ENCODE measurements around the gene TMIGD1.

The TMIGD1 gene

DNA sequence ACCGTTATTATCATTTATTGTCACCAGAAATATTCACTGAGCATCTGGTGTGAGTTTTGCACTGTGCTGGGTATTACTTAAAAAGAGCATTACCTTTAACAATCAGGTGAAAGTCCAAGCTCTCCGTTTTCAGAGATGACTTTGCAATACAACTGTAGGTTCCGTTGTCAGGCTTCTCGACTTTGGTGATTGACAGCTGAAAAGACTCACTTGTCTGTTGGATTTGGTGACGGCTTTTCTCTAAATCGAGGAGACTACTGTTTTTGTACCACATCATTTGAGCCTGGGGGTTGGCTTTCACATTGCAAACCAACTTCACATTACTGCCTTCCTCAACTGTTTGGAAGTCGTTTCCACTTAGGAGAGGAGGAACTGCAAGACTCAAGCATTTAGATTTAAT lies 9.1 kb downstream of the TMIGD1 start:
- no peak for DNase-seq

DNA sequence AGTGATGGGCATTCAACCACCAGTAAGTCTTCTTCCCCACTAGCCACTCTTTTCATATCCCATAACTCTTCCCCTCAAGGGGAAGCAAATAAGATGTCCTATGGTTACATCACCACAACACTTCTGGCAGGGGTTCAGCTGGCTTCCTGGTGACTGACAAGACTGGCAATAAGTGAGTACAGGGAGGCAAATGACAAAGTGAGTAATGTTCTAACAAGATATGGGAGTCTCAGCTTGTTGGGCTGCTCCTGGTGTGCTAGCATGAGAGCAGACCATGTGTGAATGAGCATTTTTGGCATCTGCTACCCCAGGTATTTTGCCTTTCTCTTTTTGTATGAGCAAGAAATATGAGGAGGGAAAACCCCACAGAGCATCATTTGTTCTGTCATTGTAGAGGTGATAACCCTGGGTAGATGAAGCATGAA lies 9.9 kb downstream of the TMIGD1 start:
- DNase-seq = peak; percentile 68

DNA sequence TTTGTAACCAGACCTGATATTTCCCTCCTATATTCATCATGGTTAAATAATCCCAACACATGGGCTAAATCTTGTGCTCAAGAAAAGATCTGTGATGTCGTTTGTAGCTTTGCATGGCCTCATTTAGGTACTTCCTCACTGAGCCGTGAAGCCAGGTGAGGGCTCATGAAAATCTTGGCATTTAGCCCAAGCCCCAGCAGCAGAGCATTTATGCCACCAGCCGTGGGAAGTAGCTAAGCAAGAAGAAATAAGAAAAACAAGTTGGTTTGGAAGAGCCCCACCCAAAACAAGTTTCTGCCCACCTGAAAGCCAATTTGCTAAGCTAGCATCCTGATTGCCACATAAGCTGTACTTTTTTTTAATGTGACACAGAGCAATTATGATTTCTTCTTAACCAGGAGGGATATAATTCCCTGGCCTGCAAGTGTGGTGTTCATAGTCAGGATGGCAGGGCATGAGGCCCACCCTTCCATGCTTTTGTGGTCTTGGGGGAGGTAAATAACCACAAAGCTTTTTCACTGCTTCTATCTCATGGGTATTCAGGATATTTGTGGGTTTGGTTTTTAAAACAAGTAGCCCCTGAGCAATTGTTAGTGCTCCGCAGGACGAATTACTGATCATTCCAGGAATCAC lies 10.5 kb downstream of the TMIGD1 start:
- DNase-seq = no peak

DNA sequence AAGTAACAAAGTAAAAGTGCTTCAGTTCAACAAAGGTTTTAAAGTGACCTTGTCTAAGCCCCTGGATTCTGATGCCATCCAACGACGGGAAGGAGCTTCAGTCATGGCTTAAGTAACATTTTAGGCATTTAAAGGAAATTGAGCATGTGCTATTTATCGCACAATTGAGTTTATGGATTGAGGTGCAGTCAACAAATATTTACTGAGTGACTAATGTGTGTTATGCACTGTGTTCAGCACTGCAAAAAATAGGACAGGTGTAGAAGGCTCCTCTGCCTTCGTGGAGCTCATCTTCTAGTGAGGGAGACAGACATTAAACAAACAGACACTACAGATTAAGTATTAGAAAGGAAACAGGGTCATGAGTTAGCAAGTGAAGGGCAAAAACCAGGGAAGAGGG lies 12.5 kb downstream of the TMIGD1 start:
- DNase-seq = no peak

DNA sequence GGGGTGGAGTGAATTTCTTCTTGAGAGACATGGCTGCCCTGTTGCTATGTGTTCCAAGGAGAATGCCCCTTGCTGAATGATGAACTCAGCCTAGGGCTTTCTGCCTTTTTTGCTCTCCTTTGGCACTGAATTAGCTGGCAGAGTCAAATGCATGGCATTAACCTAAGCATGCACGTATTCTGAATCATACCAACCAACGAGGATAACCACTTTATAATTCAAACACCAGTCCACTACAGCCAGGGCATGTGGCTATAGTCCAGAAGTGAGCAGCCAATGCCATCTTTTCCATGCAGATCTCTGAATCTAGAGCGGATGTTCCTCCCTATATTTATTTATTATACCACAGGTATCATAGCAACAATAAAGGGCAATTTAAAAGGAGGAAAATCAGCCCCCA lies 15.7 kb downstream of the TMIGD1 start:
- no peak for DNase-seq

DNA sequence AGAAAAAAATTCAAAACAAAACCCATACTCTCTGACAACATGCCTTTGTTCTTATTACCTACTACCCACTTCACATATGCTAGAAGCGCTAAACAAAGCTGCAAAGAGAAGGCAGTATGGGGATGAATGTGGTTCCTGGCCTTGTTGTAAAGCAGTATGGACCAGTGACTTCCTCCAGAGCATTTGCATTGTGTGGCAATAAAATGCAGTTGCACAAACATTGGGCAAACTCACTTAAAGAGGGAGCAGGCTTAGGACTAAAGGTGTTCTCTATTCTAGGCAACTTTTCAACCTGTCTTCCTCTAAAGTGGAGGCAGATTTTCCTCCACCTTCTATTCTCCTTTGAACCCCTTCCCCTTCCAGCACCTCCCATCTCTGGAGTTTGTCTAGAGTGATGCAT lies 17.1 kb downstream of the TMIGD1 start:
- DNase-seq = no peak

DNA sequence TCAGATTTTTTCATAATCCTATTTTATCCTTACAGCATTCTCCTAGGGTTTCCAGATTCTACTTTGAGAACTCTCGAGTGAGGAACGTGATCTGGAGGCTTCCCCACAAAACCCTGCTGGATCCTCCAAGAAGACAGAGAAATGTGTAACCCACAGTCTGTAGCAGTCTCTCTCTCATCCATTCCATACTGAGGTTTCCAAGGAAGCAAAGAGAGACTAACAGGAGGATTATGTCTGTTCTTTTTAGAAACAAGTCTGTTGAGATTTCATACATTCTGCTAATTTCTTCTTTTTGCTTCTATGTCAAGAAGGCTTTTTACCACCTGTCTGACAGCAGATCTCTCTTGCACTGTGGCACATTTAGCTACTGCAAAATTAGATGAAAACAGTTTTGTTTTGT lies 18.8 kb downstream of the TMIGD1 start:
- no peak for DNase-seq

DNA sequence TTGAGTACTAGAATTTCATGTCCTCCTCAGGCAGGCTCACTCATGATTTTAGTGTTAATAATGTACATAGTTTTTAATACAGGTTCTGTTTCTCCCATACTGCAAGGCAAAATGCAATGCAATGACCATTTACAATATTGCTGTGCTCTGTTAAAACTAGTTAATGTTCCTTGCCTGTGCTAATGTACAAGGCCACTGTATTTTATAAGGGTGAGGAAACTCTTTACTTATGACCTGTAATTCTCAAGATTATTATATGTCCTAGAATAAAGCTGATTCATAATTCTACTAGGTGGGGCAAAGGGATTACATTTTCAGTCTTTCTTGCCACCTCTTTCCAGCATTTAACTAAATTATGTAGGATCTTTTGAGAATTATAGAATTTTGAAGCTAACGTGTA lies 19.4 kb downstream of the TMIGD1 start:
- no peak for DNase-seq

DNA sequence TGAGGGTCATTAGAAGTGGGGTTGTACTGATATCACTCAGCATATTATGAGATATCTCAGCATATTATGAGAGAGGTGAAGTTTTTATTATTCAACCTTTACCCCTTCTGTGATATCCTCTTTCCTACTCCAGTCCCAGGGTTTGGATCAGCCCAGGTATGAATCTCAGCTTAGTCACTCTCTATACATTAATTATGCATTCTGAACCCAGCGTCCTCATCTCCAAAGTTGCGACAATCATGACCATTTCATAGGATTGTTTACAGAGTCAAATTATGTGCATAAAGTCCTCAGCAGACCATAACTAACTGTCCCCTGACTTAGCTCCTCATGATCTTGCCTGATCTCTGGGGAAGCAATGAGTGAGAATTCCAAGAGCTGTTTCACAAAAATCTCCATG lies 21.6 kb downstream of the TMIGD1 start:
- no peak for DNase-seq

DNA sequence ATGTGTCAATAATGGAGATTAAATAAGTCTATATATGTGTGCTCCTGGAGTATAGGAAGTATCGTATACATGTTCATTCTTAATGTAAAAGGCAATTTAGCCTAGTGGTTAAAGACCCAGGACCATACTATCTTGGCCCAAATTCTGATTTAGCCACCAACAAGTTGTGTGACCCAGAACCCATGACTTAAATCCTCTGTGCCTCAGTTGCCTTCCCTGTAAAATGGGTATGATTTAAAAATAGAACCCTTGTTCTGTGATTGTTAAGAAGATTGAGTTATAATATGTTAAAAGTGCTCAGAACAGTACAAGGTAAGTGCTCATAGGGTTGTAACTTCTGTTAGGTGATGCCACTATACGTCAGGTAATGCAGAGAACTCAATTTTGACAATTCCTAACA lies 23.3 kb downstream of the TMIGD1 start:
- no peak for DNase-seq

DNA sequence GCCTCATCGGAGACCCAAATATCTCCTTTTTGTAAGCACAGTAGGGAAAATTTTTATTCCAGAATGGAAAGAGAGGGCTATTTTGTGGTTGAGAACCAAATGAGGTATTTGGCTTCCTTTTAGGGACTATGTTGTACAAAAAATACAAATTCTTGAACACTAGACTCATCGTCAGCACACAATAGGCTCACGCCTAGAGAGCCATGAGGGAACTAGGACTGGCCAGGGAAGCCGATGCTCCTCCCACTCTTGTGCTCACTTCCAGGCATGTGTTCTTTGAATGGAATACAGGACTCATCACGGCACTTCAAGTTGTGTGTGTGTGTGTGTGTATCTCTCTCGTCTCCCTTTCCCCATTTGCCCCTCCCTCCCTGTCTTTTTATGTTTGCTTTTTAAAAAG lies 24.3 kb downstream of the TMIGD1 start:
- DNase-seq = peak; percentile 50

DNA sequence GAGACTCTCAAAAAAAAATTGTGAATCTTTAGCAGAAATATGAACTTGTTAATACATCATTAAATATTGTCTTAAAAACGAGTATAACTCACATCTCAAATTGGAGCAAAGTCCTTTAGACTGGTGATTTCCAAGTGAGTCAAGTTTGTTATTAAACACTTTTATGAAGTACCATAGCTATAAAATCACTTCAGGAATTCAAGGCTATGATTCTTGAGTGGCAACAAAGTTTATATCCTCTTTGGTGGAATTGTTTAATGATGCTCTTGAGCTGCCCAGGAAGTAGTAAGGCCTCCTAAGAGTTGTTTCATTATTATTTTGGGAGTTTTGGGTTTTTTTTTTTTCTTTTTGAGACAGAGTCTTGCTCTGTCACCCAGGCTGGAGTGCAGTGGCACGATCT lies 25.5 kb downstream of the TMIGD1 start:
- no peak for DNase-seq

DNA sequence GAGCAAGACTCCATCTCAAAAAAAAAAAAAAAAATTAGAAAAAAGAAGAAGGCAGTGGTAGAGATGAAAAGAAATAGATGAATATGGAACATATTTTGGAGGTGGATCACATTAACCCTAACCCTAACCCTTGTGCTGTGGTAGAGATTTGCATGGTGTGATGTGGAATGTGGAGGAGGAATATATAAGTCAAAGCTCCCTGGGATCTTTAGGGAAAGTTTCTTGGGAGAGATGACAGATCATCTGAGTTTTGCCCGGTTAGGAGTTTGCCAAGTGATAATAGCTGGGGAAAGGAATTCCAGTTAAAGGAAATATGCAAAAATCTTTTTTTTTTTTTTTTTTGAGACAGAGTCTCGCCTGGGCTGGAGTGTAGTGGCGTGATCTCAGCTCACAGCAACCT lies 29.1 kb downstream of the TMIGD1 start:
- DNase-seq = no peak

DNA sequence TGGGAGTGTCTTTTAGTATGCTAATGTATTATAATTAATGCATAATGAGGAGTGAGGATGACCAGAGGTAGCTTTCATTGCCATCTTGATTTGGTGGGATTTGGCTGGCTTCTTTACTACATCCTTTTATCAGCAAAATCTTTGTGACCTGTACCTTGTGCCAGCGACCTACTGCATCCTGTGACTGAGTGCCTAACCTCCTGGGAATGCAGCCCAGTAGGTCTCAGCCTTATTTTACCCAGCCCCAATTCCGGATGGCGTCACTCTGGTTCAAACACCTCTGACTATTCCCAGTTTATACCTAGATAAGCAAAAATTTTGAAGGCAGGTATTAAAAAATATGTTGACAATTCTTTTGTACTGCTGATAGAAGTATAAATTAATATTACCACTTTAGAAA lies 31.6 kb downstream of the TMIGD1 start:
- no peak for DNase-seq

DNA sequence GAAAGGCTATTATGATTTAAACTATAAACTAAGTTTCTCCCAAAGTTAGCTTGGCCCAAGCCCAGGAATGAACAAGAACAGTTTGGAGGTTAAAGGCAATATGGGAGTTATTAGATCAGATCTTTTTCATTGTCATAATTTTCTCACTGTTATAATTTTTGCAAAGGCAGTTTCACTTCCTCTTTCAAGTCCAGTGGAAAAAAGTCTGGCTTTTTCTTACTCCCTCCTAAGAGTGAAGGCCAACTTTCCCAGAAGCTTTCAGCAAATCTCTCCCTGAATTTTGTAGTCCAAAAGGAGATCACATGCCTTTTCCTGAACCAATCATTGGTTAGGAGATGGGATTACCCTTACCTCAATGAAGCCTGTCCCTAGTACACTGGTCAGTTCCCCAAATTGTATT lies 33.0 kb downstream of the TMIGD1 start:
- DNase-seq = no peak

DNA sequence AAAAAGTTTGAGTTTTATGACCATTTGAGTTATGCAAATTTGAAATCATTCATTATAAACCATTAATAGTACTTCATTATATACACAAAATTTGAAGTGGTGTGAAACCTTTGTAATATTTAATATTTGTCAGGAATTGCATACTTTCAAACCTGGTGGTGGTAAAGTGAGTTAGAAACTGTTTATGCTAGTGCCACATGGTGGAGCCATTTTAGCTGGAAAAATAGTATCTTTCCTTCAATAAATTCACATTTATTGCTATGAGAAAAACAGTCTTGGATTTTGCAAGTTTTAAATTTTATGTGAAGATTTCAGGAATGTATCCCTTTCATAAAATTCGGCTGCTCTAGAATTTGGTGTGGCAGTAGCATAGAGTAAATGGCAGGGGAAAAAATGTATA lies 34.9 kb downstream of the TMIGD1 start:
- DNase-seq = no peak

DNA sequence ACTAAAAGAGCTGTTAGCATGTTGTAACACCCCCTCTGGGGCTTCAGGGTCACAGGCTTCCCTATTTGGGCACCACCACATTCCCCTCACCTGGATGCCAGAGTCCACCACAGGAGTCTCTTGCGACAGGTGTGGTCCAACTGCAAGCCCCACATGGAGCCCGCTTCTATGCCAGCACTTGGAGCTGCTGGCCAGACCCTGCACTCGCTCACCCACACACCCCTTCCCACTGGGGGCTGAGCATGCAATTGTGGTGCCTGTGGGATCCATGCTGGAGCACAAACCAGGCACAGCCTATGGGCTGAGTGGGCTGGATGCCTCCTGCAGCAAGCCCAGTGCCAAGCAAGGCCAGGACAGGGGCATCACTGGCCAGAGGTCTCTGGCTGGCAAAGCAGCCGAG lies 36.1 kb downstream of the TMIGD1 start:
- DNase-seq = no peak

DNA sequence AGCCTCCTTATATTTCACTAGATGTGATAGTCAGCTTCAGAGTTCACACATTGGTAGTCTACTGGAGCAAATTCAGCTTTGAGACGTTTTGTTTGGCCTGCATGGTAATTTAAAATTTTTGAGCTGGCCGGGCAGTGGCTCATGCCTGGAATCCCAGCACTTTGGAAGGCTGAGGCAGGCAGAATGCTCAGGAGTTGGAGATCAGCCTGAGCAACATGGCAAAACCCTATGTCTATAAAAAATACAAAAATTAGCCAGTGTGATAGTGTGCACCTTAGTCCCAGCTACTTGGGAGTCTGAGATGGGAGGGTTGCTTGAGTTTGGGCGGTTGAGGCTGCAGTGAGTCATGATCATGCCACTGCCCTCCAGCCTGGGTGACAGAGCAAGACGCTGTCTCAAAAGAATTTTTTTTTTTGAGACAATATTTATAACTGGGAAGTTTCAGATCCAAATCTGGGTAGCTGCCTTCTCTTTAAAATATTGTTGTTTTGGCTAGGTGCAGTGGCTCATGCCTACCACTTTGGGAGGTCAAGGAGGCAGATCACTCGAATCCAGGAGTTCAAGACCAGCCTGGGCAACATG lies 37.3 kb downstream of the TMIGD1 start:
- DNase-seq = no peak

DNA sequence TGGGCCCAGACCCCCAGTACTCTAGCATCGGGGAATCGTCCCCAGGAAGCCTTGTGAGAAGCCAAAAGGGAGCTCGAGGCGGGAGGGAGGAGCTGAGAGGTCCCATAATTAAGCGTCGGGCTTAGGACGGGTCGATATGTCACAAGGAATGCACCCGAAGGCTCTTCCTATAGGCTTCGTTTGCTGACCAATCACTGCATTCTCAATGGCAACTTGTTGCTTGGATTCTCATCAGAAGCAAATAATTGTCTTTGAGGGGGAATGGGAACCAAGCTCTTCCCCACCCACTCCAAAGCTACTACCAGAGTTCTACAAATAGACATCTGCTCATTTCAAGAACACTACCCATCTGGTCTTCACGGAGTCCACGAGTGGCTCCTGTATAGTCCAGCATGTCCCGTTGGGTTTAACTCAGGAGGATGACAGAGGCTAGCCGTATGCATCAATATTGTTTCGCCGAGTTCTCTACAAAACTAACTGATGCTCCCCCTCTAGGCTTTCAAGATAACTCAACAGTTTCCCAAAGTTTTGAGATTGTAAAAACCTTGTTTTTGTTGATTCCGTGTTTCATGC lies 41.5 kb downstream of the TMIGD1 start:
- DNase-seq = peak; percentile 44

DNA sequence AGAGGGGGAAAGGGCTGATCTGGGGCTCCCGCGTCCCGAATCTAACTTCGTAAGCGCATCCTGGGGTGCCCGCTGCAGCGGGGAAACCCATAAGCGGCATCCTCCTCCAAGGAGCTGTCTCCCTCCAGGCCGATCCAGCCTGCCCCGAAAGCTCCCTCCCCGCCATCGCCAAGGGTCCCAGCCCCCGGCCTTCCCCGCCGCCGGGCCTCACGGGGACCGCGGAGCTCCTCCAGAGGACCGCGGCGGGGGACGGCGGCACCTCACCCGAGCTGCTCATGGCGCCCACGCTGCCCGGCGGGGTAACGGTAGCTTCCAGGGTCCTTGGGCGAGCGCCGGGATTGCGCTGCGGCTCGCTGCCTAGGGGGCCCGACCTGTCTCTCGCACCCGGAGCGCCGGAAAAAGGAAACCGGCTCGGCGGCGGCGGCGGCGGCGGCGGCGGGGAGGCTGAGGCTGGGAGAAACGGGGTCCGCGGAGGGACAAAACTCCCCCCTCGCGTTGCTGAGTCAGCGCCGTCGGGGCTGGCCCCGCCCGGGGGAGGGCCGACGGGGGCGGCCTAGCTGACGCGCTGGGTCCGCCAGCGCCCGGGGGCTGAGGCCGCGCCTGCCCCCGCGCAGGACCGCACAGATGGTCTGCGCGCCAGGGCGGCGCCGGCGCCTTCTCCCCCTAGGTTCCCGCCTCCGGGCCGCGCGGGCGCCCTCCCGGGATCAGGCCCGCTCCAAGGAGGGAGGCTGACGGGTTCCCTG lies 42.1 kb downstream of the TMIGD1 start, which contains the start of gene BLMH:
BLMH (minus strand) TSS at position 402 of the 743 bp plus-strand sequence; CDS start at position 277, 125 bp downstream.
- peak; percentile 84 for DNase-seq

DNA sequence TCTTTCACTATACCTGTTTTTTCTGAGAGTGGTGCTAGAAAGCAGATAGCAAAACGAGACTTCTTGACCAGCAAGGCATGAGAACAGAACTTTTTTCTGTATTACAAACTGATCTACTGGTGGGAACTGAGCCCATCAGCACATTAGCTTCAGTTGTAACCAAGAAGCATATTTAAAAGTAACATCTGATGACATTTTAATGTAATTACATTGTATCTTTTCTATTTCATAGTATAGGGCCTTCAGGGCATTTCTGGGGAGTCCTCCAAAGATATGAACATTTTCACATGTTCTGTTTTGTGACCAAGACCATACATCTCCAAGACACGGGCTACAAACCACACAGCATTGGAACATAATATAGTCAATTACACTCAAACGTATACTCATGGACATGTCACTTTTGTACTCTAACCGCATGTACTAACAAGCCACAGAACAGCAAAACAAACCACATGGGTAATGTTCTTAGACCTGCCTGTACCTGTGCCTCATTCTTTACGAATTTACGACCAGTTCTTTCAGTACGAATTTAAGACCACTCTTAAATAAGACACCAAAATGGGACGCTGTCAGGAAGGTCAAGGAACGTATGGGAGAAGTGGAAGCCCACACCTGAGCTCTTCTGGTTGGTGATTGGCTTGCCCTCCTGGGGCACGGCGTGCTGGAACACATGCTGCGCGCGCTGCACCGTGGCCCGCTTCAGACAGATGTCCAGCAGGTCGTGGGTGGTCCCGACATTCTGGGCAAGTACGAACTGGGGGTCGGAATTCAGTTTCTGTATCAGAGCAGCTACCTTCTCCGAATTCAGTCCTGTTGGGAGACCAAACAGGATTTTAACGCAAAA lies 42.9 kb downstream of the TMIGD1 start:
- DNase-seq = peak; percentile 23

DNA sequence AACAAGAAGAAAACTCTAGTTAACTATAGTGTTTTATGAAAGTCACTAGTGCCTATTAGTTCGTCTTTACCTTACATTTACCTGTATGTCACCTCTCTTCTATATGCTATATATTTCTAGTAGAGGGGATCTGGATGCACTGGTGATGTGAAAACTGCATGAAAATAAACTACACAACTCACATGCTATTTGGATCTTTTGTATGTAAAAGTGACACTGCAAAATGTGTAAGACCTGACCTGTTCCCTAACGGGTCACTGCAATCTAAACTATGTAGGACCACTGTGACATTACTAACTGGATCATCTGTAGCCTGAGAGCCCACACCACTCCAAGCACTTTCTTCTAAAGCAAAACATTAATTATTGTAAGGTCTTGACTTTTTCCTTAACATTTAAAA lies 43.8 kb downstream of the TMIGD1 start:
- DNase-seq = no peak

DNA sequence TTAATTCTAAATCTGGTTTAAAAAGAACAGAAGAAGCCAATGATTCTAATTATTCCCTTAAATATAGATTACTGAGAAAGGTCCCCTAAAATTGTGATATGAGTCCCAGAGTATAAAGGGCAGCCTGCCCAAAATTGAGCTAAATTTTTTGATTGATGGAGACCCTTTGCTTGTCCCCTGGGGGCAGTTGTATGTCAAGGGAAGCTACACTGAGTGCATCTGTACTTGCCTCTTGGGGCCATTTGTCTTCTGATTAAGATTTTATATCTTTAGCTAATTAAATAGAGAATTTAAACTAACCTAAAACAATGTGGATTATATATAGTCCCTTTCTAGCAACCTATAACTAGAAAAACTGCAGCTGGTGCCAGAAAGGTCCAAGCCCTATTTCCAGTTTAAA lies 54.7 kb downstream of the TMIGD1 start:
- DNase-seq = no peak

Measured in fibroblast of upper back skin (primary cell).